DMS 273 treated with DMSO at 0.1 percent for 48 hours (cell line): Measurements from ENCODE around the gene PCK2.
A peak's percentile ranks its signal among the peaks of the same experiment; 100 is the strongest.

Experiments
- DNase-seq: peaks from one replicate; lab custom pipeline; 2025; lab: John Stamatoyannopoulos, UW

The PCK2 gene

DNA sequence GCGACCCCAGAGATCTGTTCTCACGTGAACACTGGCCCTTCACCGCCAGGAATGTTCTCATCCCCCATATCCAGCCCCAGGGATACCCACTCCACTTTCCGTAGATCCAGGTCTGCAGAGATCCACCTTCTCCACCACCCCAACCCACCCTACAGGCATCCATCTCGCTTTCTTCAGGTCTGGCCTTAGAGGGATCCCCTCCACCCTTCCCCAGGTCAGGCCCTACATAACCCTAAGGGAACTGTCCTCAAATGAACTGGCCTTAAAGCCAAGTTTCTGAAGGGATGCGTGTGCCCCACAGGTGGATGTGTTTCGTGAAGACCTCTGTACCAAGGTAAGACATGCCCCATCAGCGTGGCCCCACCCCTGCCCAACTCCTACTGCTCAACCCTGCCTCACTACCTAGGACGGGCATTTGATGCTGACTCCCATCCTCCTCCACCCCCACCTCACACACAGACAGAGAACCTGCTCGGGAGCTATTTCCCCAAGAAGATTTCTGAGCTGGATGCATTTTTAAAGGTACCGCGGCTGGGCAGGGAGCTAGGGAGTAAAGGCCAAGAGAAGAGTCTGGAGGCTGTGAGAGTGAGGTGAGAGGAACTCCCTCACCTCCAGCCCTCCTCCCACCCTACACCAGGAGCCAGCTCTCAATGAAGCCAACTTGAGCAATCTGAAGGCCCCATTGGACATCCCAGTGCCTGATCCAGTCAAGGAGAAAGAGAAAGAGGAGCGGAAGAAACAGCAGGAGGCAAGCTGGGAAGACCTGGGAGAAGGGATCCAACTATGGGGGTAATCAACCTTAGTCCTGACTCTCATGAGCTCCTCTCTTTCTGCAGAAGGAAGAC is 42.8 kb downstream of the PCK2 start:
- DNase-seq, result no peak

DNA sequence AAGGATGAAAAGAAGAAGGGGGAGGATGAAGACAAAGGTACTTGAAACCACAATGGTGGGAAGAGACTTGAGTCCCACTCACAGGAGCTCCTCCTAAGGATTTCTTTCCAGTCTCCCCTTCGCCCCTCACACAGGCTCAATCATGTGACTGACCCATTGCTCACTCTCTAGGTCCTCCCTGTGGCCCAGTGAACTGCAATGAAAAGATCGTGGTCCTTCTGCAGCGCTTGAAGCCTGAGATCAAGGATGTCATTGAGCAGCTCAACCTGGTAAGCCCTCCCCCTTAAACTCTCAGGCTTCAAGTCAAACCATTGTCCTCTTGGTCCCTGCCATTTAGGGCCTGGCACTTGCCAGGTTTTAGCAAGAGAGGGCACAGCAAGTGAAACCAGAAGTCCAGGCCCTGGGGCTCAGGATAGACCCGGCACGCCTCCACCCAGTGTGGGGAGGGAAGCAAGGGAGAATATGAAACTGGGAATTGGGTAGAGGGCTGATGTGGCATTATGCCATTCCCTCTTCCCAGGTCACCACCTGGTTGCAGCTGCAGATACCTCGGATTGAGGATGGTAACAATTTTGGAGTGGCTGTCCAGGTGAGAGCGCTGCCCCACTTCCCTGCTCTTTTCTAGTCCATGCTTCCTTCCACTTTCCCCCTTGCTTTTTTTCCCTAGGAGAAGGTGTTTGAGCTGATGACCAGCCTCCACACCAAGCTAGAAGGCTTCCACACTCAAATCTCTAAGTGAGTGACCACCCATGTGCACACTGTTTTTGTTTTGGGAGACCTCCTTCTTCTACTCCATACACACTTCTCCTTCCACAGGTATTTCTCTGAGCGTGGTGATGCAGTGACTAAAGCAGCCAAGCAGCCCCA is 43.7 kb downstream of the PCK2 start:
- DNase-seq, result no peak

DNA sequence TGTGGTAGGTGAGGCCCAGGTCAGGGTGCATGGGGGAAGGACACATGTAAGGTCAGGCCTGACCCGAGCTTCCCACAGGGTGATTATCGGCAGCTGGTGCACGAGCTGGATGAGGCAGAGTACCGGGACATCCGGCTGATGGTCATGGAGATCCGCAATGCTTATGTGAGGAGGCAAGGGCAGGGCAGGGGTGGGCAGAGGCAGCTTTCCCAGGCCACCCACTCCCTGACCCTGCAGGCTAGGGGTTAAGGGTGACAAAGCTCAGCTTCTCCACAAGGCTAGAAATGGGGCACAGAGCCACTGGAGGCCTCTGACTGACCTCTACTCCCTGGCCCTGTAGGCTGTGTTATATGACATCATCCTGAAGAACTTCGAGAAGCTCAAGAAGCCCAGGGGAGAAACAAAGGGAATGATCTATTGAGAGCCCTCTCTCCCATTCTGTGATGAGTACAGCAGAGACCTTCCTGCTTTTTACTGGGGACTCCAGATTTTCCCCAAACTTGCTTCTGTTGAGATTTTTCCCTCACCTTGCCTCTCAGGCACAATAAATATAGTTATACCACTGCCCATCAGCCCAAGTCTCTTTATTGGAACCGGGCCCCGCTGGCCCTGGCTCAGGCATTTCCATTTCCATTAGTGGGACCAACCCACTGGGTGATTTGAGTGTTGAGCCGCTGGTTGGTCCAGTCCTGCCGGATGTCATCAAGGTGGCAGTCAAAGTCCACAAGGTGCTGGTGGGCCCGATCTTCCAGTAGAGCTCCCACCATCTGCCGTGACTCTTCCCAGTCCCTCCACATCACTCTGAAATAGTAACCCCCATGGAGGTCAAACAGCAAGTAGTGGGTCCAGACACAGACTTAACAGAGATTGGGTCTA is 44.5 kb downstream of the PCK2 start:
- DNase-seq, result no peak

DNA sequence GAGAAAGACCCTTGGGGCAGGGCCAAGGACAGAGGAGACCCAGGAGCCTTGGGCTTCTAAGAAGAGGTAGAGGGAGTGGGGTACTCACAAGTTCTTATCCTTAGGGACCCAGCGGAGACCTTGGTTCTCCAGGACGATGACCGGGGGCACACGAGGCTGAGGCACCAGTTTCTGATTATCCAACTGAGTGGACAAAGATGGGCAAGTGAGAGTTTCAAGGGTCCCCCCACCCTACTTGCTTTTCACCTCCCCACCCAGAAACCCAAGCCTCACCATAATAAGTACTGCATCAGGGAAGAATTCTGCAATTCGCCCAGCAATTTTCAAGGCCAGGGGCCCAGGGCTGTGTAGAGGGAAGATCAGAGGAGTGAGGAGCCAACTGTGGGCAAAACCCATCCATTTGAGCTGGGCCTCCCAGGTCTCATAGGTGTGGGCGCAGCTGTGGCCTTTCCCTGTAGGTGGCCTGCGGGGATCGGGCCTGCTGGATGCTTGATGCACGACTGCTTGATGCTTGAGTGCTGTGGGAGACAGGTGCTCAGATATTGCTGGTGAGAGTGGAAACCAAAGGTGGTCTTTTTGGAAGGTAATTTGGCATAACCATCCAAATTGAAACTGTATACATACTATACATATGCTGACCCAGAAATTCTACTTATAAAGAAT is 45.3 kb downstream of the PCK2 start:
- no peak for DNase-seq

DNA sequence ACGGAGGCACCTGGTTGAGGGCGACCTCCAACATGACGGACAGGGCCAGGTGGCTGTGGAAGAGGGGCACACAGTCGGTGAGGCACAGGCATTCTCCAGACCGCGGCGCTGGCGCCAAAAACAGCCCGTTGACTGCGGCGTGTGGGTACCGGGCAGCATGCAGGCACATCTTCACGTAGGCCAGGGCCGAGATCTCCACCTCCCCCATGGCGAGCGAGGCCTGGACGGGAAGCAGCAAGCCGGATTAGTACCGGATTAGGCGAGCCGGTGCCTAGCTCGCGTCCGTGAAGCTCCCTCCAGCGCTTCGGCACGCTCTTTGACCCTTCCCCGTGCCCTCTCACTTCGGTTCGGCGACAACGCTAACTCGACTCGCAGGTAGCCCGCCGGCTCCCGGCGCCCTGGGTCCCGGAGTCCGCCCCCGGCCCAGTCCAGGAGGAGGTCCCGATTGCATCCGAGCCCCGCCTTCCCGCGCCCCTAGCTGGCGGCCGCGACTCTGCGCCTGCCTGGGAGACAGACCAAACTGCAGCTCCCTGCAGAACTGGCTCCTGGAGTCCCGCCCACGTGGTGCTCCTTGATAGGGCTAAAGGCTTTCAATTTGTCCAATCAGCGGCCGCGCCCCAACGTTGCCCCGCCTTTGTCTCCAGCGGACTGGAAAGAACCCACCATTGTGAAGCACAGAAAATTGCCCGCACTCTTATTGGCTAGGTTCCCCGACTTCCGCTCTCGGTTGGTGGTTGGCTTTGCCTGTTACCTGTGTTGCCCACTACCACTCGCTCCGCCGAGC is 47.2 kb downstream of the PCK2 start, which contains the start of gene EMC9:
Gene EMC9 (minus strand): TSS at position 495 of the 784 bp plus-strand sequence. CDS start 287 bp downstream, at position 208.
- peak; percentile 99 for DNase-seq

DNA sequence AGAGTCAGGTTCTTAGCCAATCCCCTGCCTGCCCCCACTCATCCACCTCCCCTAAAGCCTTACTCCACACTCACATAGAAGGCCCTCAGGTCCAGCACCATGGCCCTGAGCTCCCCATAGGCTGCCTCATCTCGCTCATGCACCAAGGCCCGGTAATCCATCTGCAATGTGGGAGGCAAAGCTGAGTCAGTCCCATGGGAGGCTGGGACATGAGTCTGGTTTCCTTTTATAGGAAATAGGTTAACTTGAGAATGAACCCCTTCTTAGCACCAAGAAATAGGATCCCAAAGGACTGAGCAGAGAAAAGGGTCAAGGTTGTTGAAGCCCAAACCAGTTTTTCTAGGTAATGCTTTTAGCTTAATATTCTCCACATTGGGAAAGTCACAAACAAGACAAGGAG is 49.4 kb downstream of the PCK2 start:
- DNase-seq, result no peak

DNA sequence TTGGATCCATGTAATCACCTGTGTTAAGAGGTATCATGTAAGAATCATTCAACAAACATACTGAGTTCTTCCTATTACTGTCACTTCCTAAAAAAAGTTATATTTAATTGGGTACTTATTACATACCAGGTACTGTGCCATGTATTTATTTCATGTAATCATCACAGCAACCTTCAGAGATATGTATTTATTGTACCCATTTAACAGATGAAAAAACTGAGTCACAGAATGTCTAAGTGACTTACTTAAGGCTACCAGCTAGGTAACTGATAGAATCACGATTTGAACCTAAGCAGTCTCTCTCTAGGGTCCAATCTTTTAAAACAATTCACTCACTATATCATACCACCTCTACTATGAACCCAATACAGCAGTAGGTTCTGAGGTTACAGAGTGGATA is 50.3 kb downstream of the PCK2 start:
- DNase-seq, result no peak

DNA sequence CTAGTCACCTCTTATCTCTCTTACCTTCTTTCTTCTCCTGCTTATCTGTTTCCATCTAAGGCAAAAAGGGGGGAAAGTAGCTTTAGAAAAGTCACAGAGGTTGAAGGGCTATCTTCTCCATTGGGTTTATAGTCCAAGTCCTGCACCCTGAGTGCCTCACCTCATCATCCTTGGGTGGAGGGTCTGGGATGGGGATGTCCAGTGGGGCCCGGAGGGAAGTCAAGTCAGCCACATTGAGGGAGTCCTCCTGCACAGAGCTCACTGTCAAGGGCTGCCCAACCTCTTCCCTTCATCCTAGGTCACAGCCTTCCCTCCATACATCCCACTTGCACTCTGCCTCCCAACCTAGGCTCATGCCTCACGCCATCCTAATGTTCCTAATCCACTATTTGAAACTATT is 51.1 kb downstream of the PCK2 start:
- no peak for DNase-seq

DNA sequence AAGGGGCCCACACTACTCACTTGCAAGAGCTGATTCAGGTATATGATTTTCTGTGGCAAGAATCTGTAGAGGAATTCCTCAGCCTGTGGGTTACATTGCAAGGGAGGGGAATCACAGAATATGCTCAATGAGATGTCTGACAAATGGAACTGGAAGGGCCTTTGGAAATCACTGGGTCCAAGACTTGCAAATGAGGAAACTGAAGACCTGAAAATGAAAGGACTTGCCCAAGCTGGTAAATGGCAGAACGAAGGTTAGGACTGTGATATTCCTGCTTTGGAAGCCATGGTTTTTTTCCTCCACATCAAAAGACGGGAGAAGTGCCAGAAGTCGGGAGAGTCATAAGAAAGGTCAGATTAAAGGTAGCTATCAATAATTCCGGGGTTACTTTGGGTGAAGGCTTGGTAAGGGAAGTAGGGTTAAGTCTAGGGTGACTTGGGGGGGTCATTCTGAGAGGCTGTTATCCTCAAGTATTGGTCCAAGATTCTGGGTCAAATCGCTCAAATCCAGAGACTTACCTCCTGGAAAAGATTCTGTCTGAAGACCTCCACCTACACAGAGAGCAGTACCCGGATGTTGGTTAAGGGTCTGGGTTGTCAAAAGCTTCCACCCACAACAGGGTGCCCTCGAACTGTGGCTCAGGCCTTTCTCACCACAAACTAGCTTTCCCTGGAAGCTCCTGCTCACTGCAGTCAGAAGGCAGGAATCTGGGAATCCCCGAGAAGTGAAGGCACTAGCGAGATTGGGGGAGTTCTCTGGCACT is 51.8 kb downstream of the PCK2 start:
- no peak for DNase-seq

DNA sequence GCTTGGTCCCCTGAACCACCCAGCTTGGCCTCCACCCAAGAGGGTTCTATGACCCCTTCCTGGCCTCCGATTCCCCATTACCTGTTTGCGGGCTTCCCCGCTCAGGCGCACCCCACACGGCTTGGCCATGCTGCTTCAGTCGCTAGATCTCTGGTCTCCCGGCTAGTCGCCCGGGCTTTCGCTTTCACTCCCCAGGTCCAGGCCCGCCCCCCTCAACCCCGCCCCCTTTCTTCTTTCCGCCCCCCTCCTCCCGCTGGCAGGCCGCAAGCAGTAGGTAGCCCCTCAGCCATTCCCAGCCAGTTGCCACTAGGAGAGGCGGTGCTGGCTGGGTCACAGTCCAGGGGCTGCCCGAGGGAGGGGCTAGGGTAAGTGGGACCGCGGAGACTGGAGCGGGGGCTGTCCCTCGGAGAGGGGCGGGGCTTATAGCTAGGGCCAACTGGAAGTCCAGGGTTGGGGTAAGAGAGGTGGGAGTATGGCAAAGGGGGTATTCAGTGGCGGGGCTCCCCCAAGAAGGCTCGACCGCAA is 52.4 kb downstream of the PCK2 start, which contains the start of gene PSME2:
Gene PSME2 (minus strand): TSS at position 158 of the 525 bp plus-strand sequence. CDS start 29 bp downstream, at position 129.
- peak; percentile 96 for DNase-seq

DNA sequence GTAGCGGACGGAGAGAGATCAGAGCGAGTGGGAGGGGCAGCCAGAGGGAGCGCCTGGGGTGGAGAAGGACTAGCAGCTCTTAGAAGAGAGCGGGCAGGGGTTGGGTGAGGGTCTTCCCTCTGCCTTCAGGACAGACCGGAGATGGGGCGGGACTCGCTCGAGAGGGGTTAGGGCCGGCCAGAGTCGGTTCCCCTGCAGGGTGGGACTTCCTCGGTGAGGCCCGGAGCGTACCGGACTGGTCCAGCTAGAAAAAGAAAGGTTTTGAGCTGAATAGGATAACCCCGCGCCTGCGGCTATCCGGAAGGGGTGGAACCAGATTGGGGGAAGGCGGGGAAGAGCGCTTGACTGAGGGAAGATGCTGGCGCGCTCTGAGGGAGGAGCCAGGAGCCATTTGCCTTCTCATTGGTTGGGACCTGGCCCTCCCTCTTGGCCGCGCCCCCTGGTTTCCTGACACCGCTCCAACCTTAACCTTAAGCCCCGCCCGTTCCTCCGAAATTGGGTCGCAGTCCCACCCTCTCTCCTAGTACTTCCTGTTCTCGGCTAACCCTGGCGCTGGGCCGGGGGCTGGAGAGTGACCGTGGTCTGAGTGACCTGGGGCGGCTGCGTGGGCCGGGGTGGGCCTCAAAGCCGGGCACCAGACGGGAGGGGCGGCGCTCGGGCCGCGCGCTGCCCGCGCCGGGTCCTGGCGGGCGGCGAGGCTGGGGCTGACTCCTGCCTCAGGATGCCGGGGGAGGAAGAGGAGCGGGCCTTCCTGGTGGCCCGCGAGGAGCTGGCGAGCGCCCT is 53.1 kb downstream of the PCK2 start, which contains the start of gene RNF31:
Gene RNF31 (plus strand): TSS at position 521 of the 783 bp plus-strand sequence. CDS start 201 bp downstream, at position 722.
- peak; percentile 94 for DNase-seq

DNA sequence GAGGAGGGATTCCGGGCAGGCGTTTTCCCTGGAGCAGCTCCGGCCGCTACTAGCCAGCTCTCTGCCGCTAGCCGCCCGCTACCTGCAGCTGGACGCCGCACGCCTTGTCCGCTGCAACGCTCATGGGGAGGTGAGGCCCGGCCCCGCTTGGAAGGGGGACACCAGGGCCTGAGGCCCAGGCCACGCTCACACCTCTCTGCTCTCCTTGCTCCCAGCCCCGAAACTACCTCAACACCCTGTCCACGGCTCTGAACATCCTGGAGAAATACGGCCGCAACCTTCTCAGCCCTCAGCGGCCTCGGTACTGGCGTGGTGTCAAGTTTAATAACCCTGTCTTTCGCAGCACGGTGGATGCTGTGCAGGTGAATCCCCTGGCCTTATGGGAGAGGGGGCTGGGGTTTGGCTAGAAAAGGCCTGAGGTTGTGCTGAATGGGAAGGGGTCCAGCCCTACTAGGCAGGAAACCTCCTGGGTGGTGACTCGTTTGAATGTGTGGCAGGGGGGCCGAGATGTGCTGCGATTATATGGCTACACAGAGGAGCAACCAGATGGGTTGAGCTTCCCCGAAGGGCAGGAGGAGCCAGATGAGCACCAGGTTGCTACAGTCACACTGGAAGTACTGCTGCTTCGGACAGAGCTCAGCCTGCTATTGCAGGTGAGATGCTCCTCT is 53.8 kb downstream of the PCK2 start:
- peak; percentile 33 for DNase-seq

DNA sequence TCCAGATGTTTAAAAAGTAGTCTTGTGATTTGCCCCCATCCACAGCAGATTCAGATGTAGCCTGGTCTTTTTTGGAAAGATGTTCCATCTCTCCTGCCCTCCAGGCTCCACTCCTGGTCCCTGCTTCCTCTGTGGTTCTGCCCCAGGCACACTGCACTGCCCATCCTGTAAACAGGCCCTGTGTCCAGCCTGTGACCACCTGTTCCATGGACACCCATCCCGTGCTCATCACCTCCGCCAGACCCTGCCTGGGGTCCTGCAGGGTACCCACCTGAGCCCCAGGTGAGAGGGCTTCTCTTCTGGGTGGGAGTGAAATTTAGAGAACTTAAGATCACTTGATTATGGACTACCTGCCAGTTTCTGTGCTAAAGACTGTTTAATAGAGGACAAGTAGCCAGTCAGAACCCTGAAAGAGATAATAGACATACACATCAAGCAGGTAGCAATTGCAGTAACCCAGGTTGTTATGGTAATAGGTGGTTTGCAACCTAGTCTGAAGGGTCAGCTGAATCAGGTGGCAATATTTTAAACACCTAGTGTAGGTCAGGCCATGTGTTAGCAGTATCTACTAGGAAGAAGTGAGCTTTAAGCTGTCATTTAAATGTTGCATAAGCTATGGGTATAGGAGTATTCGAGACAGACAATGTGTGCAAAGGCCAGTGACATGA is 55.3 kb downstream of the PCK2 start:
- no peak for DNase-seq

DNA sequence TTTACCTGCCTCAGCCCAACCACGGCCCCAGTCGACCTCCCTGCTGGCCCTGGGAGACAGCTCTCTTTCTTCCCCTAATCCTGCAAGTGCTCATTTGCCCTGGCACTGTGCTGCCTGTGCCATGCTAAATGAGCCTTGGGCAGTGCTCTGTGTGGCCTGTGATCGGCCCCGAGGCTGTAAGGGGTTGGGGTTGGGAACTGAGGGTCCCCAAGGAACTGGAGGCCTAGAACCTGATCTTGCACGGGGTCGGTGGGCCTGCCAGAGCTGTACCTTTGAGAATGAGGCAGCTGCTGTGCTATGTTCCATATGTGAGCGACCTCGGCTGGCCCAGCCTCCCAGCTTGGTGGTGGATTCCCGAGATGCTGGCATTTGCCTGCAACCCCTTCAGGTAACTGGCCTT is 56.0 kb downstream of the PCK2 start:
- DNase-seq, result no peak

DNA sequence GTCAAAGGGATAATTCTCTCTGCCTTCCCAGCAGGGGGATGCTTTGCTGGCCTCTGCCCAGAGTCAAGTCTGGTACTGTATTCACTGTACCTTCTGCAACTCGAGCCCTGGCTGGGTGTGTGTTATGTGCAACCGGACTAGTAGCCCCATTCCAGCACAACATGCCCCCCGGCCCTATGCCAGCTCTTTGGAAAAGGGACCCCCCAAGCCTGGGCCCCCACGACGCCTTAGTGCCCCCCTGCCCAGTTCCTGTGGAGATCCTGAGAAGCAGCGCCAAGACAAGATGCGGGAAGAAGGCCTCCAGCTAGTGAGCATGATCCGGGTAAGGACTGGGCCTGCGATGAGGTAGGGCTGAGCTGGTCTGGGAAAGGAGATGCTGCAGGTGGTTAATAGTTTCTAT is 56.5 kb downstream of the PCK2 start:
- no peak for DNase-seq

DNA sequence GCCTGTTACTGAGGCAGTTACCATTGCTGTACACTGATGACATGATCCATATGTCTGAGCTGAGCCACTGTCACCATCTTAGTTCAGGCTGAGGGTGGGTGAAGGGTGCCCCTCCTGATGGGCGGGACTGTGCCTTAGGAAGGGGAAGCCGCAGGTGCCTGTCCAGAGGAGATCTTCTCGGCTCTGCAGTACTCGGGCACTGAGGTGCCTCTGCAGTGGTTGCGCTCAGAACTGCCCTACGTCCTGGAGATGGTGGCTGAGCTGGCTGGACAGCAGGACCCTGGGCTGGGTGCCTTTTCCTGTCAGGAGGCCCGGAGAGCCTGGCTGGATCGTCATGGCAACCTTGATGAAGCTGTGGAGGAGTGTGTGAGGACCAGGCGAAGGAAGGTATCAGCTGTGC is 56.9 kb downstream of the PCK2 start:
- DNase-seq, result no peak

DNA sequence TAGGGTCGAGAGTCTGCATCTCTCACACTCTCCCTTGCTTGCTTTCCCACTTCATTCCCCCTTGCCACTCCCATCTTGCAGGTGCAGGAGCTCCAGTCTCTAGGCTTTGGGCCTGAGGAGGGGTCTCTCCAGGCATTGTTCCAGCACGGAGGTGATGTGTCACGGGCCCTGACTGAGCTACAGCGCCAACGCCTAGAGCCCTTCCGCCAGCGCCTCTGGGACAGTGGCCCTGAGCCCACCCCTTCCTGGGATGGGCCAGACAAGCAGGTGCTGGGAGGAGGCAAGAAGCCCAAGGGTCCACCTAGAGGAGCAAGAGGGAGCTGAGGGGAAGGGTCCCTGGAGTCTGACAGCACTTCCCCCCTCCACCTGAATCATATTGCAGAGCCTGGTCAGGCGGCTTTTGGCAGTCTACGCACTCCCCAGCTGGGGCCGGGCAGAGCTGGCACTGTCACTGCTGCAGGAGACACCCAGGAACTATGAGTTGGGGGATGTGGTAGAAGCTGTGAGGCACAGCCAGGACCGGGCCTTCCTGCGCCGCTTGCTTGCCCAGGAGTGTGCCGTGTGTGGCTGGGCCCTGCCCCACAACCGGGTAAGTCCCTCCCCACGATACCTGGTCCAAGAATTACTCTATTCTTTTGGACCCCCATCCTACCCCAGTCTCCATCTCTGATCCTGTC is 57.4 kb downstream of the PCK2 start:
- DNase-seq, result no peak
